HepG2 (cell line): Measurements from ENCODE around the gene TPM2. TPM values are rescaled to one million over a fixed set of nuclear protein-coding genes. Genes with fewer than 3 reads are reported as not detected.
A peak's percentile ranks its signal among the peaks of the same experiment; 100 is the strongest.

Experiments
- DNMT1 ChIP-seq: sonication (generic); formaldehyde crosslinking; IDR thresholded peaks from 2 replicates; pipeline ENCODE4 v1.5.1; 2020; ENCODE audit warnings: mild to moderate bottlenecking, missing genetic modification reagents
- DR1 ChIP-seq: sonication (generic); formaldehyde crosslinking; IDR thresholded peaks from 2 replicates; pipeline ENCODE4 v1.8.0; 2021; ENCODE audit warnings: mild to moderate bottlenecking, missing genetic modification reagents, inconsistent platforms
- ETS1 ChIP-seq: sonication (generic); formaldehyde crosslinking; IDR thresholded peaks from 2 replicates; pipeline ENCODE4 v1.4.0; 2020; ENCODE audit warnings: missing genetic modification reagents
- GLMP ChIP-seq: sonication (generic); formaldehyde crosslinking; IDR thresholded peaks from 2 replicates; pipeline ENCODE4 v1.9.0; 2021; ENCODE audit warnings: missing genetic modification reagents, mild to moderate bottlenecking, borderline replicate concordance
- JUND ChIP-seq: sonication (generic); formaldehyde crosslinking; IDR thresholded peaks from 2 replicates; pipeline ENCODE4 v1.8.0; 2022; ENCODE audit warnings: mild to moderate bottlenecking, missing genetic modification reagents
- KDM1A ChIP-seq: IDR thresholded peaks from 2 replicates; pipeline ENCODE4 v1.6.1; 2016; ENCODE audit warnings: missing compliant biosample characterization
- PRDM10 ChIP-seq: sonication (generic); formaldehyde crosslinking; IDR thresholded peaks from 2 replicates; pipeline ENCODE4 v1.4.0; 2020; ENCODE audit warnings: low read depth, missing genetic modification reagents
- RFXANK ChIP-seq: IDR thresholded peaks from 2 replicates; pipeline ENCODE4 v1.6.1; 2016
- SSRP1 ChIP-seq: IDR thresholded peaks from 2 replicates; pipeline ENCODE4 v1.6.1; 2016; ENCODE audit warnings: control low read depth
- TEAD2 ChIP-seq: sonication (generic); formaldehyde crosslinking; IDR thresholded peaks from 2 replicates; pipeline ENCODE4 v1.9.0; 2021; ENCODE audit warnings: missing genetic modification reagents
- ZFP62 ChIP-seq: sonication (generic); formaldehyde crosslinking; IDR thresholded peaks from 2 replicates; pipeline ENCODE4 v1.4.0; 2020; ENCODE audit warnings: missing genetic modification reagents
- ZNF331 ChIP-seq: sonication (generic); formaldehyde crosslinking; IDR thresholded peaks from 2 replicates; pipeline ENCODE4 v1.4.0; 2020; ENCODE audit warnings: missing genetic modification reagents
- ZNF598 ChIP-seq: sonication (generic); formaldehyde crosslinking; IDR thresholded peaks from 2 replicates; pipeline ENCODE4 v1.5.1; 2020; ENCODE audit warnings: mild to moderate bottlenecking, missing genetic modification reagents, borderline replicate concordance
- ZNF639 ChIP-seq: conservative IDR thresholded peaks from 2 replicates; pipeline ENCODE4 v1.6.1; 2018; ENCODE audit warnings: missing genetic modification reagents
- ZNF644 ChIP-seq: IDR thresholded peaks from 2 replicates; pipeline ENCODE4 v1.6.1; 2016; ENCODE audit warnings: low read depth
- ZNF710 ChIP-seq: sonication (generic); formaldehyde crosslinking; IDR thresholded peaks from 2 replicates; pipeline ENCODE4 v1.5.0; 2020; ENCODE audit warnings: mild to moderate bottlenecking, missing genetic modification reagents, borderline replicate concordance
- ZNF788 ChIP-seq: sonication (generic); formaldehyde crosslinking; IDR thresholded peaks from 2 replicates; pipeline ENCODE4 v1.5.0; 2020; ENCODE audit warnings: mild to moderate bottlenecking, missing genetic modification reagents, borderline replicate concordance
- ZNF790 ChIP-seq: sonication (generic); formaldehyde crosslinking; IDR thresholded peaks from 2 replicates; pipeline ENCODE4 v1.8.0; 2022; ENCODE audit warnings: missing genetic modification reagents, mild to moderate bottlenecking, borderline replicate concordance
- ZSCAN9 ChIP-seq: IDR thresholded peaks from 2 replicates; pipeline ENCODE4 v1.6.1; 2016; ENCODE audit warnings: borderline replicate concordance
- polyA plus RNA-seq, 8 experiments: library from polyadenylated mRNA; depleted of rRNA in 3 of 8; stranded (reverse) in 7 of 8; unstranded in 1 of 8; fragments of >200 nt; fragmentation: Illumina TruSeq in 4 of 8; extraction: Trizol in 4 of 8; gene quantifications; 2 replicates each; pipeline versions ENCODE4 v1.2.1 to v1.2.3, GENCODE V29; 2011 to 2016; ENCODE audit warnings: low read depth in 4 of 8, missing spikeins in 1 of 8, mixed read lengths in 1 of 8; ENCODE audit not compliant: insufficient read depth in 1 of 8
- total RNA-seq, 5 experiments: library from RNA; depleted of rRNA; stranded (reverse); fragments of >200 nt; fragmentation: Illumina TruSeq; extraction: Trizol; gene quantifications; 2 replicates each; pipeline ENCODE4 v1.2.3, GENCODE V29; 2016; ENCODE audit warnings: low read depth in 1 of 5

The TPM2 gene
- total and polyA plus RNA-seq, 2 of the 13 experiments (the other 11 are each of a cell fraction or from before 2014, with no cell fraction given), result 3.1 to 10.7 TPM

GRCh38 chr9:35646533-35647265, 43.0 kb downstream of the TPM2 start (continued):
- TF ChIP-seq ZNF710 (0 out of 2 replicates have a peak, but pooled peaks have one; percentile 20), ETS1 (CRISPR knock-in tag) (no peak), PRDM10 (0 out of 2 replicates have a peak, but pooled peaks have one; percentile 34), SSRP1 (CRISPR knock-in tag) (no peak), GLMP (CRISPR knock-in tag) (no peak), RFXANK (CRISPR knock-in tag) (no peak), ZNF598 (CRISPR knock-in tag) (no peak), DR1 (CRISPR knock-in tag) (0 out of 2 replicates have a peak, but pooled peaks have one; percentile 27), ZFP62 (CRISPR knock-in tag) (no peak), TEAD2 (CRISPR knock-in tag) (no peak), ZNF790 (0 out of 2 replicates have a peak, but pooled peaks have one; percentile 62), ZNF644 (no peak), JUND (CRISPR knock-in tag) (no peak), ZNF639 (CRISPR knock-in tag) (no peak), DNMT1 (0 out of 2 replicates have a peak, but pooled peaks have one; percentile 32), ZSCAN9 (CRISPR knock-in tag) (no peak), ZNF331 (CRISPR knock-in tag) (peak; percentile 61; the same call in 1 of the 2 replicates), KDM1A (CRISPR knock-in tag) (no peak), ZNF788 (CRISPR knock-in tag) (no peak; the same call in 1 of the 2 replicates)
